ENCODE results near the gene CFAP54. TPM values are rescaled to one million over a fixed set of nuclear protein-coding genes. Genes with fewer than 3 reads are reported as not detected.

Gene CFAP54
- total RNA-seq, 1 experiment from 2014 or later: 0.09 TPM

DNA sequence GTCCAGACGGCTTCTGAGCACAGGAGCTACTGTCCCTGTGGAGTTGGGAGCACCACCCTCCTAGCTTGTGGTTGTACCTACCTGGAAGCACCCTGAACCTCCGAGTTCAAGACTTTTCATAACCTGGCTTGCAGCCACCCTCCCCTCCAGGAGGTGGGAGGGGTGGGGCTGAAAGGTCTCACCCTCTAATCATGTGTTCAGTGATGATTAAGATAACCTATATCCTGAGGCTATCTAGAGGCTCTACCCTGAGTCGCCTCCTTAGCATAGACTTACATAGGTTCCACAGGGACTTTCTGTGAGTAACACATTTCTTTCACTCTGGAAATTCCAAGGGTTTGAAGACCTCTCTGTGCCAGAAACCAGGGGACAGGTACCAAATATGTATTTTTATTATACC is 146.5 kb downstream of the CFAP54 start (continued):
- TF ChIP-seq, protein P1, sequence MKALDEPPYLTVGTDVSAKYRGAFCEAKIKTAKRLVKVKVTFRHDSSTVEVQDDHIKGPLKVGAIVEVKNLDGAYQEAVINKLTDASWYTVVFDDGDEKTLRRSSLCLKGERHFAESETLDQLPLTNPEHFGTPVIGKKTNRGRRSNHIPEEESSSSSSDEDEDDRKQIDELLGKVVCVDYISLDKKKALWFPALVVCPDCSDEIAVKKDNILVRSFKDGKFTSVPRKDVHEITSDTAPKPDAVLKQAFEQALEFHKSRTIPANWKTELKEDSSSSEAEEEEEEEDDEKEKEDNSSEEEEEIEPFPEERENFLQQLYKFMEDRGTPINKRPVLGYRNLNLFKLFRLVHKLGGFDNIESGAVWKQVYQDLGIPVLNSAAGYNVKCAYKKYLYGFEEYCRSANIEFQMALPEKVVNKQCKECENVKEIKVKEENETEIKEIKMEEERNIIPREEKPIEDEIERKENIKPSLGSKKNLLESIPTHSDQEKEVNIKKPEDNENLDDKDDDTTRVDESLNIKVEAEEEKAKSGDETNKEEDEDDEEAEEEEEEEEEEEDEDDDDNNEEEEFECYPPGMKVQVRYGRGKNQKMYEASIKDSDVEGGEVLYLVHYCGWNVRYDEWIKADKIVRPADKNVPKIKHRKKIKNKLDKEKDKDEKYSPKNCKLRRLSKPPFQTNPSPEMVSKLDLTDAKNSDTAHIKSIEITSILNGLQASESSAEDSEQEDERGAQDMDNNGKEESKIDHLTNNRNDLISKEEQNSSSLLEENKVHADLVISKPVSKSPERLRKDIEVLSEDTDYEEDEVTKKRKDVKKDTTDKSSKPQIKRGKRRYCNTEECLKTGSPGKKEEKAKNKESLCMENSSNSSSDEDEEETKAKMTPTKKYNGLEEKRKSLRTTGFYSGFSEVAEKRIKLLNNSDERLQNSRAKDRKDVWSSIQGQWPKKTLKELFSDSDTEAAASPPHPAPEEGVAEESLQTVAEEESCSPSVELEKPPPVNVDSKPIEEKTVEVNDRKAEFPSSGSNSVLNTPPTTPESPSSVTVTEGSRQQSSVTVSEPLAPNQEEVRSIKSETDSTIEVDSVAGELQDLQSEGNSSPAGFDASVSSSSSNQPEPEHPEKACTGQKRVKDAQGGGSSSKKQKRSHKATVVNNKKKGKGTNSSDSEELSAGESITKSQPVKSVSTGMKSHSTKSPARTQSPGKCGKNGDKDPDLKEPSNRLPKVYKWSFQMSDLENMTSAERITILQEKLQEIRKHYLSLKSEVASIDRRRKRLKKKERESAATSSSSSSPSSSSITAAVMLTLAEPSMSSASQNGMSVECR (CRISPR knock-in tag; IDR thresholded peaks at IDR 0.05; ENCODE audit: borderline replicate concordance): no peak
- TF ChIP-seq, protein P2, sequence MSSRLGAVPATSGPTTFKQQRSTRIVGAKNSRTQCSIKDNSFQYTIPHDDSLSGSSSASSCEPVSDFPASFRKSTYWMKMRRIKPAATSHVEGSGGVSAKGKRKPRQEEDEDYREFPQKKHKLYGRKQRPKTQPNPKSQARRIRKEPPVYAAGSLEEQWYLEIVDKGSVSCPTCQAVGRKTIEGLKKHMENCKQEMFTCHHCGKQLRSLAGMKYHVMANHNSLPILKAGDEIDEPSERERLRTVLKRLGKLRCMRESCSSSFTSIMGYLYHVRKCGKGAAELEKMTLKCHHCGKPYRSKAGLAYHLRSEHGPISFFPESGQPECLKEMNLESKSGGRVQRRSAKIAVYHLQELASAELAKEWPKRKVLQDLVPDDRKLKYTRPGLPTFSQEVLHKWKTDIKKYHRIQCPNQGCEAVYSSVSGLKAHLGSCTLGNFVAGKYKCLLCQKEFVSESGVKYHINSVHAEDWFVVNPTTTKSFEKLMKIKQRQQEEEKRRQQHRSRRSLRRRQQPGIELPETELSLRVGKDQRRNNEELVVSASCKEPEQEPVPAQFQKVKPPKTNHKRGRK (CRISPR knock-in tag; IDR thresholded peaks at IDR 0.05; ENCODE audit: borderline replicate concordance): no peak
- TF ChIP-seq MYBL2 (CRISPR knock-in tag; IDR thresholded peaks at IDR 0.05) (no peak), ZNF396 (CRISPR knock-in tag; IDR thresholded peaks at IDR 0.05; ENCODE audit: borderline replicate concordance) (no peak), TCF7 (CRISPR knock-in tag; IDR thresholded peaks at IDR 0.05; ENCODE audit: low read depth) (no peak), NR1H2 (CRISPR knock-in tag; IDR thresholded peaks at IDR 0.05) (no peak), ESRRA (CRISPR knock-in tag; IDR thresholded peaks at IDR 0.05; ENCODE audit: borderline replicate concordance) (no peak), ZNF219 (CRISPR knock-in tag; IDR thresholded peaks at IDR 0.05; ENCODE audit: borderline replicate concordance) (no peak), RELA (CRISPR knock-in tag; IDR thresholded peaks at IDR 0.05; ENCODE audit: borderline replicate concordance) (no peak)
- TF ChIP-seq, protein P3, sequence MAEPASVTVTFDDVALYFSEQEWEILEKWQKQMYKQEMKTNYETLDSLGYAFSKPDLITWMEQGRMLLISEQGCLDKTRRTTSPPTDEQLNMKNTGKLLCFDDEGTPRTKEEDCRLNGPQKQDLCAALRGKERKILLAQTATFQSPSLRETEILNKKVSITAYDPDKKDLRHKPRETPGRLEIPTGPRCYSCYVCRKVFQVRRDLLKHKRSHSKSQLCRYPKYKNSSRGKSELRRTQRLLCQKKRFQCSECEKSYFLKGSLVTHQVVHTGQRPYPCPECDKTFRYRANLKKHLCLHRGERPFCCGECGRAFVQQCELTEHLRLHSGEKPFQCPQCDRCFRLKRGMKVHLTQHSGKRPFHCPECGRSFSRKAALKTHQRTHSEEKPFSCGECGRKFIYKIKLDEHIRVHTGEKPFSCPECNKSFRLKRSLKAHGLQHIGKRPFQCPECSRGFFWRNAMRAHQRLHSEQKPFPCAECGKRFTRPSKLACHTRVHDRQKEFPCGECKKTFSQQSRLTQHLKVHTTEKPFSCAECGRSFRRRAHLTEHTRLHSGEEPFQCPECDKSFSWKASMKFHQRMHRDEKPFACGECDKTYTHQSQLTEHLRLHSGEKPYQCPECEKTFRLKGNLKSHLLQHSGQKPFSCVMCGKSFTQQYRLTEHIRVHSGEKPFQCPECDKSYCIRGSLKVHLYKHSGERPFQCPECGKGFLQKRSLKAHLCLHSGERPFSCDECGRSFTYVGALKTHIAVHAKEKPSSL (CRISPR knock-in tag; conservative IDR thresholded peaks at IDR 0.05): no peak
- TF ChIP-seq, protein P4, sequence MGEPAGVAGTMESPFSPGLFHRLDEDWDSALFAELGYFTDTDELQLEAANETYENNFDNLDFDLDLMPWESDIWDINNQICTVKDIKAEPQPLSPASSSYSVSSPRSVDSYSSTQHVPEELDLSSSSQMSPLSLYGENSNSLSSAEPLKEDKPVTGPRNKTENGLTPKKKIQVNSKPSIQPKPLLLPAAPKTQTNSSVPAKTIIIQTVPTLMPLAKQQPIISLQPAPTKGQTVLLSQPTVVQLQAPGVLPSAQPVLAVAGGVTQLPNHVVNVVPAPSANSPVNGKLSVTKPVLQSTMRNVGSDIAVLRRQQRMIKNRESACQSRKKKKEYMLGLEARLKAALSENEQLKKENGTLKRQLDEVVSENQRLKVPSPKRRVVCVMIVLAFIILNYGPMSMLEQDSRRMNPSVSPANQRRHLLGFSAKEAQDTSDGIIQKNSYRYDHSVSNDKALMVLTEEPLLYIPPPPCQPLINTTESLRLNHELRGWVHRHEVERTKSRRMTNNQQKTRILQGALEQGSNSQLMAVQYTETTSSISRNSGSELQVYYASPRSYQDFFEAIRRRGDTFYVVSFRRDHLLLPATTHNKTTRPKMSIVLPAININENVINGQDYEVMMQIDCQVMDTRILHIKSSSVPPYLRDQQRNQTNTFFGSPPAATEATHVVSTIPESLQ (CRISPR knock-in tag; IDR thresholded peaks at IDR 0.05): no peak
- TF ChIP-seq, protein P5, sequence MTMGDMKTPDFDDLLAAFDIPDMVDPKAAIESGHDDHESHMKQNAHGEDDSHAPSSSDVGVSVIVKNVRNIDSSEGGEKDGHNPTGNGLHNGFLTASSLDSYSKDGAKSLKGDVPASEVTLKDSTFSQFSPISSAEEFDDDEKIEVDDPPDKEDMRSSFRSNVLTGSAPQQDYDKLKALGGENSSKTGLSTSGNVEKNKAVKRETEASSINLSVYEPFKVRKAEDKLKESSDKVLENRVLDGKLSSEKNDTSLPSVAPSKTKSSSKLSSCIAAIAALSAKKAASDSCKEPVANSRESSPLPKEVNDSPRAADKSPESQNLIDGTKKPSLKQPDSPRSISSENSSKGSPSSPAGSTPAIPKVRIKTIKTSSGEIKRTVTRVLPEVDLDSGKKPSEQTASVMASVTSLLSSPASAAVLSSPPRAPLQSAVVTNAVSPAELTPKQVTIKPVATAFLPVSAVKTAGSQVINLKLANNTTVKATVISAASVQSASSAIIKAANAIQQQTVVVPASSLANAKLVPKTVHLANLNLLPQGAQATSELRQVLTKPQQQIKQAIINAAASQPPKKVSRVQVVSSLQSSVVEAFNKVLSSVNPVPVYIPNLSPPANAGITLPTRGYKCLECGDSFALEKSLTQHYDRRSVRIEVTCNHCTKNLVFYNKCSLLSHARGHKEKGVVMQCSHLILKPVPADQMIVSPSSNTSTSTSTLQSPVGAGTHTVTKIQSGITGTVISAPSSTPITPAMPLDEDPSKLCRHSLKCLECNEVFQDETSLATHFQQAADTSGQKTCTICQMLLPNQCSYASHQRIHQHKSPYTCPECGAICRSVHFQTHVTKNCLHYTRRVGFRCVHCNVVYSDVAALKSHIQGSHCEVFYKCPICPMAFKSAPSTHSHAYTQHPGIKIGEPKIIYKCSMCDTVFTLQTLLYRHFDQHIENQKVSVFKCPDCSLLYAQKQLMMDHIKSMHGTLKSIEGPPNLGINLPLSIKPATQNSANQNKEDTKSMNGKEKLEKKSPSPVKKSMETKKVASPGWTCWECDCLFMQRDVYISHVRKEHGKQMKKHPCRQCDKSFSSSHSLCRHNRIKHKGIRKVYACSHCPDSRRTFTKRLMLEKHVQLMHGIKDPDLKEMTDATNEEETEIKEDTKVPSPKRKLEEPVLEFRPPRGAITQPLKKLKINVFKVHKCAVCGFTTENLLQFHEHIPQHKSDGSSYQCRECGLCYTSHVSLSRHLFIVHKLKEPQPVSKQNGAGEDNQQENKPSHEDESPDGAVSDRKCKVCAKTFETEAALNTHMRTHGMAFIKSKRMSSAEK (CRISPR knock-in tag; IDR thresholded peaks at IDR 0.05; ENCODE audit: borderline replicate concordance): no peak
- TF ChIP-seq, protein P6, sequence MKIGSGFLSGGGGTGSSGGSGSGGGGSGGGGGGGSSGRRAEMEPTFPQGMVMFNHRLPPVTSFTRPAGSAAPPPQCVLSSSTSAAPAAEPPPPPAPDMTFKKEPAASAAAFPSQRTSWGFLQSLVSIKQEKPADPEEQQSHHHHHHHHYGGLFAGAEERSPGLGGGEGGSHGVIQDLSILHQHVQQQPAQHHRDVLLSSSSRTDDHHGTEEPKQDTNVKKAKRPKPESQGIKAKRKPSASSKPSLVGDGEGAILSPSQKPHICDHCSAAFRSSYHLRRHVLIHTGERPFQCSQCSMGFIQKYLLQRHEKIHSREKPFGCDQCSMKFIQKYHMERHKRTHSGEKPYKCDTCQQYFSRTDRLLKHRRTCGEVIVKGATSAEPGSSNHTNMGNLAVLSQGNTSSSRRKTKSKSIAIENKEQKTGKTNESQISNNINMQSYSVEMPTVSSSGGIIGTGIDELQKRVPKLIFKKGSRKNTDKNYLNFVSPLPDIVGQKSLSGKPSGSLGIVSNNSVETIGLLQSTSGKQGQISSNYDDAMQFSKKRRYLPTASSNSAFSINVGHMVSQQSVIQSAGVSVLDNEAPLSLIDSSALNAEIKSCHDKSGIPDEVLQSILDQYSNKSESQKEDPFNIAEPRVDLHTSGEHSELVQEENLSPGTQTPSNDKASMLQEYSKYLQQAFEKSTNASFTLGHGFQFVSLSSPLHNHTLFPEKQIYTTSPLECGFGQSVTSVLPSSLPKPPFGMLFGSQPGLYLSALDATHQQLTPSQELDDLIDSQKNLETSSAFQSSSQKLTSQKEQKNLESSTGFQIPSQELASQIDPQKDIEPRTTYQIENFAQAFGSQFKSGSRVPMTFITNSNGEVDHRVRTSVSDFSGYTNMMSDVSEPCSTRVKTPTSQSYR (CRISPR knock-in tag; IDR thresholded peaks at IDR 0.05): no peak
- TF ChIP-seq, protein P7, sequence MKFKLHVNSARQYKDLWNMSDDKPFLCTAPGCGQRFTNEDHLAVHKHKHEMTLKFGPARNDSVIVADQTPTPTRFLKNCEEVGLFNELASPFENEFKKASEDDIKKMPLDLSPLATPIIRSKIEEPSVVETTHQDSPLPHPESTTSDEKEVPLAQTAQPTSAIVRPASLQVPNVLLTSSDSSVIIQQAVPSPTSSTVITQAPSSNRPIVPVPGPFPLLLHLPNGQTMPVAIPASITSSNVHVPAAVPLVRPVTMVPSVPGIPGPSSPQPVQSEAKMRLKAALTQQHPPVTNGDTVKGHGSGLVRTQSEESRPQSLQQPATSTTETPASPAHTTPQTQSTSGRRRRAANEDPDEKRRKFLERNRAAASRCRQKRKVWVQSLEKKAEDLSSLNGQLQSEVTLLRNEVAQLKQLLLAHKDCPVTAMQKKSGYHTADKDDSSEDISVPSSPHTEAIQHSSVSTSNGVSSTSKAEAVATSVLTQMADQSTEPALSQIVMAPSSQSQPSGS (CRISPR knock-in tag; IDR thresholded peaks at IDR 0.05; ENCODE audit: borderline replicate concordance, low read depth): no peak
- TF ChIP-seq, protein P8, sequence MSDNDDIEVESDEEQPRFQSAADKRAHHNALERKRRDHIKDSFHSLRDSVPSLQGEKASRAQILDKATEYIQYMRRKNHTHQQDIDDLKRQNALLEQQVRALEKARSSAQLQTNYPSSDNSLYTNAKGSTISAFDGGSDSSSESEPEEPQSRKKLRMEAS (CRISPR knock-in tag; IDR thresholded peaks at IDR 0.05): no peak
